Kidney (tissue), 14 donors: Measurements from ENCODE around the gene SPATA16. TPM values are rescaled to one million over a fixed set of nuclear protein-coding genes. Genes with fewer than 3 reads are reported as not detected.

Experiments used
- DNase-seq, 5 donors: peaks; one replicate each; pipeline ENCODE4 v3.0.0-alpha.2; 2013 to 2020
- FAIRE-seq: peaks from 2 replicates; lab custom pipeline; 2012; peaks lifted over from hg19 to GRCh38; lab: Jason Lieb, UNC
- H3K27ac ChIP-seq, 2 donors: one replicate each; pipeline ENCODE4 v1.7.0; 2013; ENCODE audit warnings: low read depth in 2 of 2, low read length in 2 of 2, inconsistent platforms in 1 of 2
- H3K27me3 ChIP-seq: one replicate; pipeline ENCODE4 v1.7.1; 2013; ENCODE audit warnings: low read length, inconsistent platforms; ENCODE audit not compliant: control insufficient read depth, insufficient read depth
- H3K36me3 ChIP-seq, 3 donors: one replicate each; pipeline versions ENCODE4 v1.7.0 to v1.7.1; 2013; ENCODE audit warnings: low read length in 3 of 3, control low read depth in 1 of 3, inconsistent platforms in 1 of 3; ENCODE audit not compliant: insufficient read depth in 3 of 3, control insufficient read depth in 2 of 3
- H3K4me1 ChIP-seq, 3 donors: one replicate each; pipeline versions ENCODE4 v1.7.0 to v1.7.1; 2013; ENCODE audit warnings: low read length in 3 of 3, inconsistent platforms in 1 of 3, low read depth in 1 of 3; ENCODE audit not compliant: control insufficient read depth in 2 of 3, insufficient read depth in 2 of 3
- H3K4me3 ChIP-seq, 3 donors: one replicate each; pipeline versions ENCODE4 v1.7.0 to v1.8.1; 2013; ENCODE audit warnings: low read length in 3 of 3, control low read depth in 1 of 3, inconsistent platforms in 1 of 3
- H3K9ac ChIP-seq, 3 donors: one replicate each; pipeline versions ENCODE4 v1.7.0 to v1.7.1; 2013; ENCODE audit warnings: low read length in 3 of 3, control low read depth in 1 of 3, inconsistent platforms in 1 of 3
- H3K9me3 ChIP-seq, 3 donors: one replicate each; pipeline versions ENCODE4 v1.7.0 to v1.7.1; 2013; ENCODE audit warnings: low read length in 3 of 3, control low read depth in 1 of 3, inconsistent platforms in 1 of 3; ENCODE audit not compliant: control insufficient read depth in 2 of 3, insufficient read depth in 1 of 3
- CTCF ChIP-seq: IDR thresholded peaks from 3 replicates; pipeline ENCODE4 v1.5.1; 2012; ENCODE audit warnings: mild to moderate bottlenecking, moderate library complexity, borderline replicate concordance; ENCODE audit not compliant: insufficient read depth; ENCODE audit errors: extremely low read depth
- intact Hi-C: fragments of 100-400 bp; cut with DNase I; formaldehyde crosslinking; loops from one replicate; pipeline ENCODE4 v1.11.1; 2022
- polyA plus RNA-seq: library from polyadenylated mRNA; stranded (reverse); fragments of 350-450 nt; fragmentation: Illumina TruSeq; extraction: RNeasy Lipid Tissue Mini Kit (QIAGEN cat#74804); gene quantifications from one replicate; pipeline ENCODE4 v1.2.3, GENCODE V29; 2014; ENCODE audit warnings: low read depth, low replicate concordance; ENCODE audit not compliant: insufficient read depth
- total RNA-seq: library from RNA; stranded (reverse); fragmentation: NEBNext Ultra II Directional; extraction: Animal tissue kit (Norgen Biotek cat#: 25700); gene quantifications from one replicate; pipeline ENCODE4 v1.2.1, GENCODE V29; 2021
- donor health status: control.
- donor health status: control.
- donor health status: control.
- donor health status: control.
- donor health status: control.
- donor health status: DM: yes; HTN: yes; CAD: no.
- donor health status: Normal renal cell carcinoma (clear cell type).

SPATA16 gene
- total and polyA plus RNA-seq, 2 donors from 2014 or later = 0.17 TPM; not detected in 1

- FAIRE-seq = no peak
- H3K4me3 ChIP-seq = no peak overlapping the region
- no peaks in the 10 kb centered on the region for H3K36me3 ChIP-seq
- no peak overlapping the region for H3K27ac ChIP-seq
- DNase-seq = no peak
- H3K9me3 ChIP-seq = no peaks in the 10 kb centered on the region
- no peak overlapping the region for H3K9ac ChIP-seq
- no peaks in the 10 kb centered on the region for H3K4me1 ChIP-seq
- no peaks in the 10 kb centered on the region for H3K27me3 ChIP-seq
- intact Hi-C loops = no loop called here
- no peak for TF ChIP-seq CTCF
Observed at GRCh38 chr3:173153631-173154030, 12.6 kb upstream of the SPATA16 start.

- intact Hi-C loops = no loop called here
- Histone ChIP-seq H3K9ac (no peak overlapping the region), H3K36me3 (no peaks in the 10 kb centered on the region), H3K4me1 (no peaks in the 10 kb centered on the region), H3K9me3 (no peaks in the 10 kb centered on the region), H3K27me3 (no peaks in the 10 kb centered on the region), H3K4me3 (no peak overlapping the region), H3K27ac (no peak overlapping the region)
- TF ChIP-seq CTCF = no peak
- no peak for FAIRE-seq
- DNase-seq = no peak
Observed at GRCh38 chr3:173139420-173139819, 1.6 kb downstream of the SPATA16 start.

GRCh38 chr3:173138026-173138425, 3.0 kb downstream of the SPATA16 start:
- Histone ChIP-seq H3K36me3 (no peaks in the 10 kb centered on the region), H3K4me3 (no peak overlapping the region), H3K4me1 (no peaks in the 10 kb centered on the region), H3K27me3 (no peaks in the 10 kb centered on the region), H3K9me3 (no peaks in the 10 kb centered on the region), H3K27ac (no peak overlapping the region), H3K9ac (no peak overlapping the region)
- intact Hi-C loops = no loop called here
- DNase-seq = peak in 2 of 5 donors; percentile 30 to 41
- no peak for TF ChIP-seq CTCF
- FAIRE-seq = peak; percentile 46

GRCh38 chr3:173135059-173135458, 6.0 kb downstream of the SPATA16 start:
- no peak for FAIRE-seq
- no peak for DNase-seq

More at GRCh38 chr3:173135059-173135458, 6.0 kb downstream of the SPATA16 start:
- H3K9me3 ChIP-seq = no peaks in the 10 kb centered on the region
- no peaks in the 10 kb centered on the region for H3K36me3 ChIP-seq
- no peak for TF ChIP-seq CTCF
- intact Hi-C loops = no loop called here
- no peak overlapping the region for H3K27ac ChIP-seq
- no peak overlapping the region for H3K4me3 ChIP-seq
- H3K27me3 ChIP-seq = no peaks in the 10 kb centered on the region
- no peaks in the 10 kb centered on the region for H3K4me1 ChIP-seq
- no peak overlapping the region for H3K9ac ChIP-seq
